GM10847 (cell line): ENCODE measurements around the gene ASMTL.

Experiments used
- POLR2A ChIP-seq: IDR thresholded peaks from 2 replicates; pipeline ENCODE4 v1.6.1; 2011; ENCODE audit not compliant: insufficient read length; ENCODE audit errors: extremely low read depth

Gene ASMTL

GRCh38 chrX:1400742-1401471 is 51.8 kb downstream of the ASMTL start:
- TF ChIP-seq POLR2A, result no peak

DNA sequence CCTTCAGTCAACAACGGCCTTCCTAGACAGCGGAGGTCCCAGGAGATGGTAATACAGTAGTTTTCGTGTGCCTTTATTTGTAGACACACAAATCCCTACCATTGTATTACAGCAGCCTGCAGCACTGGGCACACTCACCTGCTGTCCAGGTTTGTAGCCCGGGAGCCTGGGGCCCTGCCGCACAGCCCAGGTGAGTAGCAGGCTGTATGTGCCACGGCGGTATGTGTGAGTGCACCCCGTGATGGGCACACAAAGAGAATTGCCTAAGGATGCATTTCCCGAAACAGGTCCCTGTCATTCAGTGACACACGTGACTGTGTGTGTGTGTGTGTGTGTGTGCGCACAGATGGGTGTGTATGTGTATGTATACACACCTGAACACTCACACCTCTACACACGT is 52.7 kb downstream of the ASMTL start:
- no peak for TF ChIP-seq POLR2A

DNA sequence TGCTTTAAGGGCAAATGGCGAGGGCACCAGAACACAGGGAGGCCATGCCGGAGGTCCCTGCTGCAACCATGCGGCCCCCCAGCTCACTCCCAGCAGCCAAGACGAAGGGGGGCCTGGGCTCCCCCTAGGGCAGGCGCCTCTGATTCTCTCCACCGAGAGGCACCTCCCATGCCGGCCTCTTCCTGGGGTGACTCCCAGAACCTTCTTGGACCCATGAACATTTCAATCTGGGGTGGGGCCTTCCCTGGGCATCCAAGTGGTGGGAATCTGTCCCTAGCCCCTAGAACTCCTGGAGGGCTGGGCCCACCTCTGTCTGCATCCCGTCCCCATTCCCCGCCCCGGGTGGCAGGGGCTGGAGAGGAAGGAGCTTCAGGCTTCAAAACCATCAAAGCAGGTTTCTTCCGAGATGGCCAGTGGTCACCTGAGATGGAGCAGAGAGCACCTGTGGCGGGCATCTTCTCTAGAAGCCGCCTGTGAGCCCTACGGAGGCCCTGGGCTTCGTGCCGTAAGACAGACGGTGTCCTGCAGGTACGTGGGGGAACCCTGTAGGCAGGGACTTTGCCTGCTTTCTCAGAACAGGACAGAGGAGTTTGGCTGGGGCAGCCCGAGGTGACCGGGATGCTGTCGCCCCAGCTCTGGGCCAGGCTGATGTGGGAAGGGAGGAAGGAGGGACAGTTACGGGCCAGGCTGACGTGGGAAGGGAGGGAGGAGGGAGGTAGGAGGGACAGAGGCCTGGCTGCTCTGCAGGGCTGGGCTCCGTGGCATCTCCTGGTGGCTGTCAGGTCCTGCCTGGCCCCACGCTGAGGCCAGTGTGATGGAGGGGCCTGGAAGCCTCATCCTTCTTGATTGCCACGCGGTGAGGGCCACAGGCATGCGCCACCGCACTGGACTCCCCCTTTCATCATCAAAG is 54.0 kb downstream of the ASMTL start:
- TF ChIP-seq POLR2A, result no peak

- no peak for TF ChIP-seq POLR2A
Observed at GRCh38 chrX:1397441-1398270, 55.1 kb downstream of the ASMTL start.

DNA sequence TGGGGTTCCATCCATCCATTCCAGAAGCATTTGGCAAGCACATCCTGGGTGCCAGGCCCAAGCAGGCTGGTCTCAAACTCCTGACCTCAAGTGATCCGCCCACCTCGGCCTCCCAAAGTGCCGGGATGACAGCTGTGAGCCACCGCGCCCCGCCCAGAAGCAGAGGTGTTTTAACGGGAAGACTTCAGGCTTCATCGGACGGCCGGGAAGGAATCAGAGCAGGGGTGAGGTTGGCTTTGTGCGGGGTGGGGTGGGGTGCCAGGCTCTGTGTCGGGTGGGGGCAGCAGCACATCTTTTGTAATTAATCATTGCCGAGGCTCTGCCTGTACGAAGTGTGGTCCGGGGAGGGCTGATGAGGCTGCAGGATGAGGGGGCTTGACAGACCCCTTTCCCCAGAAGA is 55.7 kb downstream of the ASMTL start:
- TF ChIP-seq POLR2A, result no peak

GRCh38 chrX:1395646-1396216 is 57.0 kb downstream of the ASMTL start:
- TF ChIP-seq POLR2A, result no peak

- no peak for TF ChIP-seq POLR2A
Observed at GRCh38 chrX:1394731-1395501, 57.8 kb downstream of the ASMTL start.

- TF ChIP-seq POLR2A, result no peak
Observed at GRCh38 chrX:1393871-1394615, 58.7 kb downstream of the ASMTL start.

DNA sequence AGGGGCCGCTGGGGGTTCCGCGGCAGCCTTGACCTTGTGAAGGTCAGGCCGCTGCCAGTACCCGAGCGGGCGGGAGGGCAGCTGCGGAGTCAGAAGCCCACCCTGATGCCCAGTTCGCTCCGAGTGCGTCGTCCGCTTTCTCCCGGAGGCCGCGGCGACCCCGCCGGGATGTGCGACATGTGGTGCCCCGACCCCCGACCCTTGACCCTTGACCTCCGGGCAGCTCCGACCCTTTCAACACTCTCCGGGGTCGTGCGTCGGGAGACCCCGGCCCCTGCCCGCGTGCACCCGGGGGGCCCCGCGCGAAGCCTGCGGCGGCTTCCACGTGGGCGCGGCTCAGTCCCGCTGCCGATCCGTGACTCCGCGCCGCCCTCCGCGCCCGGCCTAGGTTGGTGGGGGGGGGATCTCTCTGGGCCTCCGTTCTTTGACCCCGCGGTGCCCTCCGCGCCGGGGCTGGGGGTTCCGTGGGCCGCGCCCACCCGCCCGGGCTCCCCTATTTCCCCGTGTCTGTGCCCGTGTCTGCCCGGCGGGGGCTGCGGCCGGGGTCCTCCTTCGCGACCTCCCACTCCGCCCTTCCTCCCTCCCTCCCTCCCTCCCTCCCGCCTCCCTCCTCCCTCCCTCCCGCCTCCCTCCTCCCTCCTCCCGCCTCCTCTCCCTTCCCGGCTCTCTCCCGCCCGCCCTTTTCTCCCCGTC is 60.2 kb downstream of the ASMTL start:
- peak; percentile 64 for TF ChIP-seq POLR2A

DNA sequence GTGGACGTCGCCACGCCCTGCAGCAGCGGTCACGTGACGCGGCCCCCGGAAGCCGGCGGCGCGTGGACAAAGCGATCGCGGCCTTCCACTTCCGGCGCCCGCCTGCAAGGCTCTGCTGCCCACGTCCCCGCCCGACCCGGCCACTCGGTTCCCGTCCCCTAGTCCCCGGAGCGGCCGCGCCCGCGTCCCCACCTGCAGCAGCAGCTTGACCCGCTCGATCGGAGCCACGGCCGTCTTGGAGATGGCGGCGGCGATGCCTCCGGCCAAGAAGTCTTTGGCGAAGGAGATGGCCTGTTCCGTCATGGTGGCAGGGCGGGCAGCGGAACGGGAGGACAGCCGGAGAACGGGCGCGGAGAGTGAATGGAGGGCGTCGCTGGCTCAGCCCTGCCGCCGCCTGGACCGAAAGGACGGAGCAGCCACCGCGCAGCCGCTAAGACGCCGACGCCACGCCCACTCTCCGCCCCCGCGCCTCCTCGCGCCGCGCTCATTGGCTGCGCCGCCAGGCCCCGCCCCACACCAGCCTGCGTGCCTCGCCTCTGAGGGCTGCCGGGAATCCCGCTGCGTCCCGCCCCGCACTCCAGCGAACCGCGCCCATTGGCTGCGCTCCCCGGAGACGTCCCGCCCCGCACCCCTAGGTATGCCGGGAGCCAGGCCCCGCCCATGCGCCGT is 60.9 kb downstream of the ASMTL start, which contains the start of gene SLC25A6:
SLC25A6 (minus strand) TSS at position 407 of the 669 bp plus-strand sequence; CDS start at position 303, 104 bp downstream.
- no peak for TF ChIP-seq POLR2A

DNA sequence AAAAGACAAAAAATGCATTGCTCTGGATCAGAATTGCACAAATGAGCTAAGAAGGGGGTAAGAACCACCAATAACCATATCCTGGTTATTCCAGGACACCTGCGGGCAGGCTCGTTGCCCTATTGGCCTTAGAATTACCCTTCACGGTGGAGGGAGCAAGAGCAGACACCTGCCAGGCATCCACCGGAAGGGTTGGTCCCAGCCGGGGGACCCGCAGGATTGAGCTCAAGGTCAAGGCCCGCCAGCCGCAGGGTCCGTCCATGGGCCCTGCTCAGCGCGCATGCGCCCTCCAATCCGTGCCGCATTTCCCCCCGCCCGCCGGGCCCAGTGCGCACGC is 61.4 kb downstream of the ASMTL start:
- no peak for TF ChIP-seq POLR2A

- no peak for TF ChIP-seq POLR2A
Observed at GRCh38 chrX:1390621-1391369, 61.9 kb downstream of the ASMTL start.

DNA sequence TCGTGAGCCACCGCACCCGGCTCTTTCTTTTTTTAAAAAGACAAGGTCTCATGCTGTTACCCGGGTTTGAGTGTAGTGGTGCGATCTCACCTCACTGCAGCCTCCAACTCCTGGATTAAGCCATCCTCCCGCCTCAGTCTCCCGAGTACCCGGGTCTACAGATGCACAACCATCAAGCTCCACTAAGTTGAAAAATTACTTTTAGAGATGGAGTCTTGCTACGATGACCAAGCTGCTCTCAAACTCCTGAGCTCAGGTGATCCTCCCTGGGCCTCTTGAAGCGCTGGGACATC is 62.8 kb downstream of the ASMTL start:
- no peak for TF ChIP-seq POLR2A
